Ectodermal cell (in vitro differentiated cells): Measurements from ENCODE around the gene ATP11C.
"Not testable (repeated sequence)": the region's sequence is repeated elsewhere in the genome, so short reads cannot be mapped to it uniquely, and the experiment has no call there.

Source experiments
- H3K27ac ChIP-seq: 2 replicates; pipeline ENCODE4 v1.7.0; 2013; ENCODE audit warnings: mild to moderate bottlenecking, low read depth, low read length; ENCODE audit not compliant: insufficient read depth, poor library complexity, severe bottlenecking
- H3K27me3 ChIP-seq: 2 replicates; pipeline ENCODE4 v1.7.0; 2013; ENCODE audit warnings: mild to moderate bottlenecking, low read length; ENCODE audit not compliant: insufficient read depth, control insufficient read depth, poor library complexity, severe bottlenecking
- H3K36me3 ChIP-seq: one replicate; pipeline ENCODE4 v1.7.0; 2013; ENCODE audit warnings: low read length; ENCODE audit not compliant: control insufficient read depth, insufficient read depth
- H3K4me1 ChIP-seq: one replicate; pipeline ENCODE4 v1.7.0; 2013; ENCODE audit warnings: low read length; ENCODE audit not compliant: control insufficient read depth, insufficient read depth
- H3K4me3 ChIP-seq: 2 replicates; pipeline ENCODE4 v1.7.0; 2013; ENCODE audit warnings: low read depth, low read length, control low read depth; ENCODE audit not compliant: insufficient read depth
- H3K9me3 ChIP-seq: 2 replicates; pipeline ENCODE4 v1.7.0; 2013; ENCODE audit warnings: mild to moderate bottlenecking, low read length, moderate library complexity; ENCODE audit not compliant: control insufficient read depth
- WGBS, 2 experiments: methylation state at CpG; one replicate each; pipeline ENCODE4 v1.1.7; 2013; ENCODE audit warnings: missing lambda C conversion rate in 2 of 2; 5-methylcytosine and 5-hydroxymethylcytosine counted together

ATP11C gene

GRCh38 chrX:139961091-139961490 is 28.2 kb upstream of the ATP11C start:
- not testable (repeated sequence) for H3K9me3 ChIP-seq, H3K27me3 ChIP-seq, H3K4me1 ChIP-seq, H3K4me3 ChIP-seq, H3K27ac ChIP-seq, H3K36me3 ChIP-seq
- 72 to 93% methylated on average over 2 of the region's 2 CpGs for WGBS, 2 experiments

- 62 to 63% methylated on average over 3 of the region's 3 CpGs for WGBS, 2 experiments
- Histone ChIP-seq H3K4me1 (no peaks in the 10 kb centered on the region), H3K4me3 (no peak overlapping the region), H3K27ac (no peak overlapping the region), H3K9me3 (no peaks in the 10 kb centered on the region), H3K27me3 (no peaks in the 10 kb centered on the region), H3K36me3 (no peaks in the 10 kb centered on the region)
Observed at GRCh38 chrX:139949703-139950102, 16.9 kb upstream of the ATP11C start.

- no peaks in the 10 kb centered on the region for H3K27me3 ChIP-seq
- no peaks in the 10 kb centered on the region for H3K36me3 ChIP-seq
- 90 to 100% methylated on average over 1 to 3 of the region's 3 CpGs for WGBS, 2 experiments
- no peaks in the 10 kb centered on the region for H3K4me1 ChIP-seq
- H3K4me3 ChIP-seq, result no peak overlapping the region
- no peaks in the 10 kb centered on the region for H3K9me3 ChIP-seq
- no peak overlapping the region for H3K27ac ChIP-seq
Observed at GRCh38 chrX:139945075-139945474, 12.2 kb upstream of the ATP11C start.

GRCh38 chrX:139936259-139936658 is 3.4 kb upstream of the ATP11C start:
- H3K4me3 ChIP-seq, result no peak overlapping the region
- no peaks in the 10 kb centered on the region for H3K9me3 ChIP-seq
- H3K4me1 ChIP-seq, result no peaks in the 10 kb centered on the region
- no peaks in the 10 kb centered on the region for H3K36me3 ChIP-seq
- H3K27ac ChIP-seq, result no peak overlapping the region
- no peaks in the 10 kb centered on the region for H3K27me3 ChIP-seq

- Histone ChIP-seq H3K9me3 (no peaks in the 10 kb centered on the region), H3K27ac (peak overlapping the region; percentile 16), H3K27me3 (no peaks in the 10 kb centered on the region), H3K4me3 (no peak overlapping the region), H3K36me3 (no peaks in the 10 kb centered on the region), H3K4me1 (no peaks in the 10 kb centered on the region)
- WGBS, 2 experiments, result 81 to 83% methylated on average over 15 of the region's 15 CpGs
Observed at GRCh38 chrX:139933904-139934303, 1.1 kb upstream of the ATP11C start.

- WGBS, 2 experiments, result 0 to 1% methylated on average over 99 to 108 of the region's 109 CpGs
- no peaks in the 10 kb centered on the region for H3K9me3 ChIP-seq
- no peaks in the 10 kb centered on the region for H3K27me3 ChIP-seq
- no peaks in the 10 kb centered on the region for H3K36me3 ChIP-seq
- peak overlapping the region; percentile 49 for H3K4me3 ChIP-seq
- H3K4me1 ChIP-seq, result no peaks in the 10 kb centered on the region
- peak overlapping the region; percentile 82 for H3K27ac ChIP-seq
Observed at GRCh38 chrX:139932073-139932900, 566 bp downstream of the ATP11C start.

- Histone ChIP-seq H3K4me1 (no peaks in the 10 kb centered on the region), H3K9me3 (no peaks in the 10 kb centered on the region), H3K27ac (no peak overlapping the region), H3K36me3 (no peaks in the 10 kb centered on the region), H3K4me3 (peak overlapping the region; percentile 49), H3K27me3 (no peaks in the 10 kb centered on the region)
- 0% methylated on average over 33 of the region's 33 CpGs for WGBS, 2 experiments
Observed at GRCh38 chrX:139931646-139932072, 1.2 kb downstream of the ATP11C start.

- 2 to 4% methylated on average over 27 of the region's 27 CpGs for WGBS, 2 experiments
- no peaks in the 10 kb centered on the region for H3K36me3 ChIP-seq
- H3K27ac ChIP-seq, result no peak overlapping the region
- H3K4me1 ChIP-seq, result no peaks in the 10 kb centered on the region
- no peaks in the 10 kb centered on the region for H3K27me3 ChIP-seq
- H3K4me3 ChIP-seq, result peak overlapping the region; percentile 49
- no peaks in the 10 kb centered on the region for H3K9me3 ChIP-seq
Observed at GRCh38 chrX:139930916-139931645, 1.8 kb downstream of the ATP11C start.

GRCh38 chrX:139930401-139930800 is 2.5 kb downstream of the ATP11C start:
- H3K27me3 ChIP-seq, result no peaks in the 10 kb centered on the region
- H3K4me1 ChIP-seq, result no peaks in the 10 kb centered on the region
- H3K27ac ChIP-seq, result no peak overlapping the region
- WGBS, 2 experiments, result 60 to 68% methylated on average over 4 of the region's 4 CpGs
- no peaks in the 10 kb centered on the region for H3K9me3 ChIP-seq
- H3K4me3 ChIP-seq, result no peak overlapping the region
- no peaks in the 10 kb centered on the region for H3K36me3 ChIP-seq

- no peaks in the 10 kb centered on the region for H3K36me3 ChIP-seq
- no peaks in the 10 kb centered on the region for H3K27me3 ChIP-seq
- no peaks in the 10 kb centered on the region for H3K4me1 ChIP-seq
- H3K9me3 ChIP-seq, result no peaks in the 10 kb centered on the region
- no peak overlapping the region for H3K27ac ChIP-seq
- H3K4me3 ChIP-seq, result no peak overlapping the region
- 76 to 79% methylated on average over 4 to 5 of the region's 5 CpGs for WGBS, 2 experiments
Observed at GRCh38 chrX:139929876-139930275, 3.0 kb downstream of the ATP11C start.
